Peyer's patch (tissue), 4 donors: ENCODE measurements around the gene CYREN.

ENCODE experiments used
- POLR2A ChIP-seq, 2 donors: fragments of 450-650 bp; IDR thresholded peaks; one replicate each; pipeline ENCODE4 v1.5.1; 2017; ENCODE audit warnings: antibody characterized with exemption in 2 of 2, mild to moderate bottlenecking in 2 of 2, moderate library complexity in 2 of 2
- TF ChIP-seq, protein P1 (sequence below), 6 experiments: fragments of 450-650 bp in 4 of 6; fragments of 200-600 bp in 2 of 6; sonication (generic) in 1 of 6; IDR thresholded peaks; one replicate each; pipeline ENCODE4 v1.5.1; 2017 to 2019; ENCODE audit warnings: antibody characterized with exemption in 6 of 6, mild to moderate bottlenecking in 3 of 6, moderate library complexity in 1 of 6

DNA sequence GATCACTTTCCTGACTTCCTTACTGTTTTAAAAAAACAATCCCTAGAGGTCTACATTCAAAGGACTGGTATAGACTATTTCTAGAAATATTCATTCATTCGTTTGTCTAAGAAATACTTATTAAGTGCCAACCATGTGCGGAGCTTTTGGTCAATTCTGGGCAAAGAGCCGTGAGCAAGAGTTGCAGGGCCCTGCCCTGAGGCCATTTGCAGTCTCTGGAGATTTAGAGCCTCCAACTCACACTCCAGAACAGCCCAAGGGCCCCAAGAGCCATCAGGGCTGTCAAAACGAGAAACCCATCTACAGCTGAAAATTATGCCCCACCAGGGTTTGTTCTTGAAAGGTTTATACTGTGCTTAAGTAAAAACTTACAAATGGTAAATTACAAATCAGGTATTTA, 24.6 kb upstream of the CYREN start:
- TF ChIP-seq, protein P1, sequence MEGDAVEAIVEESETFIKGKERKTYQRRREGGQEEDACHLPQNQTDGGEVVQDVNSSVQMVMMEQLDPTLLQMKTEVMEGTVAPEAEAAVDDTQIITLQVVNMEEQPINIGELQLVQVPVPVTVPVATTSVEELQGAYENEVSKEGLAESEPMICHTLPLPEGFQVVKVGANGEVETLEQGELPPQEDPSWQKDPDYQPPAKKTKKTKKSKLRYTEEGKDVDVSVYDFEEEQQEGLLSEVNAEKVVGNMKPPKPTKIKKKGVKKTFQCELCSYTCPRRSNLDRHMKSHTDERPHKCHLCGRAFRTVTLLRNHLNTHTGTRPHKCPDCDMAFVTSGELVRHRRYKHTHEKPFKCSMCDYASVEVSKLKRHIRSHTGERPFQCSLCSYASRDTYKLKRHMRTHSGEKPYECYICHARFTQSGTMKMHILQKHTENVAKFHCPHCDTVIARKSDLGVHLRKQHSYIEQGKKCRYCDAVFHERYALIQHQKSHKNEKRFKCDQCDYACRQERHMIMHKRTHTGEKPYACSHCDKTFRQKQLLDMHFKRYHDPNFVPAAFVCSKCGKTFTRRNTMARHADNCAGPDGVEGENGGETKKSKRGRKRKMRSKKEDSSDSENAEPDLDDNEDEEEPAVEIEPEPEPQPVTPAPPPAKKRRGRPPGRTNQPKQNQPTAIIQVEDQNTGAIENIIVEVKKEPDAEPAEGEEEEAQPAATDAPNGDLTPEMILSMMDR (IDR thresholded peaks at IDR 0.05), result no peak
- no peak for TF ChIP-seq POLR2A (IDR thresholded peaks at IDR 0.05)
